A549 treated with ZK216348 at 1 μM for 4 hours (cell line): ENCODE results near the gene PRSS12. TPM values are rescaled to one million over a fixed set of nuclear protein-coding genes. Genes with fewer than 3 reads are reported as not detected.

Experiments
- total RNA-seq: library from RNA; stranded (reverse); fragments of 200-300 nt; extraction: Qiagen RNA extraction; gene quantifications from 5 replicates; pipeline ENCODE4 v1.2.3, GENCODE V29; 2022; ENCODE audit warnings: low read depth

PRSS12 gene, protein sequence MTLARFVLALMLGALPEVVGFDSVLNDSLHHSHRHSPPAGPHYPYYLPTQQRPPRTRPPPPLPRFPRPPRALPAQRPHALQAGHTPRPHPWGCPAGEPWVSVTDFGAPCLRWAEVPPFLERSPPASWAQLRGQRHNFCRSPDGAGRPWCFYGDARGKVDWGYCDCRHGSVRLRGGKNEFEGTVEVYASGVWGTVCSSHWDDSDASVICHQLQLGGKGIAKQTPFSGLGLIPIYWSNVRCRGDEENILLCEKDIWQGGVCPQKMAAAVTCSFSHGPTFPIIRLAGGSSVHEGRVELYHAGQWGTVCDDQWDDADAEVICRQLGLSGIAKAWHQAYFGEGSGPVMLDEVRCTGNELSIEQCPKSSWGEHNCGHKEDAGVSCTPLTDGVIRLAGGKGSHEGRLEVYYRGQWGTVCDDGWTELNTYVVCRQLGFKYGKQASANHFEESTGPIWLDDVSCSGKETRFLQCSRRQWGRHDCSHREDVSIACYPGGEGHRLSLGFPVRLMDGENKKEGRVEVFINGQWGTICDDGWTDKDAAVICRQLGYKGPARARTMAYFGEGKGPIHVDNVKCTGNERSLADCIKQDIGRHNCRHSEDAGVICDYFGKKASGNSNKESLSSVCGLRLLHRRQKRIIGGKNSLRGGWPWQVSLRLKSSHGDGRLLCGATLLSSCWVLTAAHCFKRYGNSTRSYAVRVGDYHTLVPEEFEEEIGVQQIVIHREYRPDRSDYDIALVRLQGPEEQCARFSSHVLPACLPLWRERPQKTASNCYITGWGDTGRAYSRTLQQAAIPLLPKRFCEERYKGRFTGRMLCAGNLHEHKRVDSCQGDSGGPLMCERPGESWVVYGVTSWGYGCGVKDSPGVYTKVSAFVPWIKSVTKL
- 0.26 to 0.62 TPM (median 0.42 TPM) in 5 replicates for total RNA-seq

DNA sequence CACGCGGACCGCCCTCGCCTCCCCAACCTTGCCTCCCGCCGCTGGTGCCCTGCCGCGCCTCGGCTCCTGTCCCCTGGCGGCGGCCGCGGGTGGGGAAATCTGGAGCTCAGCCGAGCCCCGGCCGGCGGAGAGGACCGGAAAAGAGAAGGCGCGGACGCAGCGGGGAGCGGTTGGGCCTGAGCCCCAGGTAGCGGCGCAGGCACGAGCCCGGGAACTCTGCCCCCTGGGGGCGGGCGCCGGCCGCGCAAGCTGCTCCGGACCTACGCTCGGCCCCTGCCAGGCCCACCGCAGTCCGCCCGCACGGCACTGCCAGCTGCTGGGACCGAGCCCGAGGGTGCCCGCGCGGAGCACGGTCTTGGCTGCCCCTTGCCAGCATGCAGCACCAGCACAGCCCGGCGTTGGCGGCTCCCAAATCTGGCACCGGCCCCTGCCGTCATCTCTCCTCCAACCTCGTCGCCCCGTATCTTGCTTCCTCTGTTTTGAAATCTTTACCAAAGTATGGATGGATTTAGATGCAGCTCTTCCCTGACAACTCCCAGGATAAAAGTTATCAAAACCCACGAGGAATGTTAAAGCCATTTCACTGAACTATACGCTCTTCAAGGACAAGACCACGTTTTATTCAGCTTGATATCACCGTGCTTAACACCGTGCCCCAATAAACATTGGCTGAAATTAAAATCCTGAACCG is at the start of gene PRSS12:
TSS of gene PRSS12 (minus strand) at position 161 of the 691 bp plus-strand sequence. CDS start 283 bp downstream, outside the sequence.

